HAP-1 (cell line): ENCODE measurements around the gene MTA2.
A peak's percentile ranks its signal among the peaks of the same experiment; 100 is the strongest.

Experiments used
- DNase-seq, 2 experiments: peaks; one replicate each; pipeline ENCODE4 v3.0.0-alpha.2; 2016 to 2020; ENCODE audit warnings: low spot score in 2 of 2
- H3K27me3 ChIP-seq: fragments of 250-450 bp; sonication (Bioruptor Pico); 2 replicates; pipeline ENCODE4 v1.5.1; 2020; ENCODE audit warnings: low read depth, mild to moderate bottlenecking, moderate library complexity
- H3K36me3 ChIP-seq: fragments of 250-450 bp; sonication (Bioruptor Pico); replicated peaks from 2 replicates; pipeline ENCODE4 v1.5.1; 2020; ENCODE audit warnings: mild to moderate bottlenecking
- H3K4me1 ChIP-seq: fragments of 250-450 bp; sonication (Bioruptor Pico); 2 replicates; pipeline ENCODE4 v1.5.1; 2020; ENCODE audit warnings: mild to moderate bottlenecking
- H3K4me3 ChIP-seq: fragments of 250-450 bp; sonication (Bioruptor Pico); 2 replicates; pipeline ENCODE4 v1.5.1; 2020; ENCODE audit warnings: mild to moderate bottlenecking, moderate library complexity
- H3K9me3 ChIP-seq: fragments of 250-450 bp; sonication (Bioruptor Pico); 2 replicates; pipeline ENCODE4 v1.5.1; 2020; ENCODE audit warnings: mild to moderate bottlenecking, moderate library complexity
- in situ Hi-C: fragments of 300-500 bp; cut with MboI; formaldehyde crosslinking; loops from 3 replicates; pipeline ENCODE4 v1.14.3; 2020; ENCODE audit warnings: low sequenced_read_pairs, inconsistent platforms, mixed read lengths

MTA2 gene

GRCh38 chr11:62605902-62606301, 4.2 kb upstream of the MTA2 start:
- DNase-seq: no peak
- Histone ChIP-seq H3K4me3 (no peak overlapping the region), H3K27me3 (no peaks in the 10 kb centered on the region), H3K9me3 (no peaks in the 10 kb centered on the region), H3K4me1 (peaks cover 8% of the 10 kb centered on the region), H3K36me3 (peaks cover 65% of the 10 kb centered on the region)
- in situ Hi-C loops: no loop called here

GRCh38 chr11:62605467-62605866, 3.8 kb upstream of the MTA2 start:
- peaks cover 64% of the 10 kb centered on the region for H3K36me3 ChIP-seq
- no peaks in the 10 kb centered on the region for H3K27me3 ChIP-seq
- in situ Hi-C loops: no loop called here
- H3K9me3 ChIP-seq: no peaks in the 10 kb centered on the region
- DNase-seq: no peak
- no peak overlapping the region for H3K4me3 ChIP-seq
- peaks cover 7% of the 10 kb centered on the region; the same call in 1 of the 2 replicates for H3K4me1 ChIP-seq

- Histone ChIP-seq H3K4me3 (no peak overlapping the region), H3K9me3 (no peaks in the 10 kb centered on the region), H3K36me3 (peaks cover 62% of the 10 kb centered on the region), H3K27me3 (no peaks in the 10 kb centered on the region), H3K4me1 (peaks cover 13% of the 10 kb centered on the region)
- in situ Hi-C loops: no loop called here
- peak in 1 of 2 experiments; percentile 42 for DNase-seq
Observed at GRCh38 chr11:62604460-62605120, 2.9 kb upstream of the MTA2 start.

- Histone ChIP-seq H3K4me1 (peaks cover 18% of the 10 kb centered on the region), H3K4me3 (no peak overlapping the region), H3K36me3 (peaks cover 62% of the 10 kb centered on the region), H3K27me3 (no peaks in the 10 kb centered on the region), H3K9me3 (no peaks in the 10 kb centered on the region)
- in situ Hi-C loops: no loop called here
- no peak for DNase-seq
Observed at GRCh38 chr11:62603776-62604299, 2.2 kb upstream of the MTA2 start.

- no peaks in the 10 kb centered on the region for H3K27me3 ChIP-seq
- in situ Hi-C loops: no loop called here
- DNase-seq: no peak
- H3K4me1 ChIP-seq: peaks cover 19% of the 10 kb centered on the region
- H3K4me3 ChIP-seq: no peak overlapping the region
- peaks cover 64% of the 10 kb centered on the region for H3K36me3 ChIP-seq
- no peaks in the 10 kb centered on the region for H3K9me3 ChIP-seq
Observed at GRCh38 chr11:62603072-62603408, 1.4 kb upstream of the MTA2 start.

- Histone ChIP-seq H3K27me3 (no peaks in the 10 kb centered on the region), H3K4me3 (peak overlapping the region; percentile 96), H3K36me3 (peaks cover 66% of the 10 kb centered on the region), H3K9me3 (no peaks in the 10 kb centered on the region), H3K4me1 (peaks cover 19% of the 10 kb centered on the region)
- in situ Hi-C loops: no loop called here
- DNase-seq: peak; percentile 44 to 72
Observed at GRCh38 chr11:62602141-62603071, 741 bp upstream of the MTA2 start.

- Histone ChIP-seq H3K4me3 (peak overlapping the region; percentile 96), H3K27me3 (no peaks in the 10 kb centered on the region), H3K36me3 (peaks cover 76% of the 10 kb centered on the region), H3K4me1 (peaks cover 19% of the 10 kb centered on the region), H3K9me3 (no peaks in the 10 kb centered on the region)
- DNase-seq: no peak
- in situ Hi-C loops: no loop called here
Observed at GRCh38 chr11:62601122-62601371, 618 bp downstream of the MTA2 start.

GRCh38 chr11:62600367-62601121, 1.1 kb downstream of the MTA2 start:
- H3K27me3 ChIP-seq: no peaks in the 10 kb centered on the region
- H3K9me3 ChIP-seq: no peaks in the 10 kb centered on the region
- peaks cover 76% of the 10 kb centered on the region for H3K36me3 ChIP-seq
- peak in 1 of 2 experiments; percentile 57 for DNase-seq
- in situ Hi-C loops: no loop called here
- peak overlapping the region; percentile 96 for H3K4me3 ChIP-seq
- H3K4me1 ChIP-seq: peaks cover 19% of the 10 kb centered on the region

- in situ Hi-C loops: no loop called here
- peaks cover 19% of the 10 kb centered on the region for H3K4me1 ChIP-seq
- no peak for DNase-seq
- peak overlapping the region; percentile 96 for H3K4me3 ChIP-seq
- H3K9me3 ChIP-seq: no peaks in the 10 kb centered on the region
- no peaks in the 10 kb centered on the region for H3K27me3 ChIP-seq
- peaks cover 78% of the 10 kb centered on the region for H3K36me3 ChIP-seq
Observed at GRCh38 chr11:62599901-62600300, 1.8 kb downstream of the MTA2 start.

- Histone ChIP-seq H3K4me3 (peak overlapping the region; percentile 96), H3K36me3 (peaks cover 81% of the 10 kb centered on the region), H3K4me1 (peaks cover 19% of the 10 kb centered on the region), H3K27me3 (no peaks in the 10 kb centered on the region), H3K9me3 (no peaks in the 10 kb centered on the region)
- peak; percentile 96 to 98 for DNase-seq
- in situ Hi-C loops: no loop called here
Observed at GRCh38 chr11:62599069-62599696, 2.5 kb downstream of the MTA2 start.

- no peak overlapping the region for H3K4me3 ChIP-seq
- H3K4me1 ChIP-seq: peaks cover 15% of the 10 kb centered on the region
- no peaks in the 10 kb centered on the region for H3K27me3 ChIP-seq
- H3K9me3 ChIP-seq: no peaks in the 10 kb centered on the region
- H3K36me3 ChIP-seq: peaks cover 69% of the 10 kb centered on the region
- in situ Hi-C loops: no loop called here
- no peak for DNase-seq
Observed at GRCh38 chr11:62595124-62595523, 6.5 kb downstream of the MTA2 start.

- no peaks in the 10 kb centered on the region for H3K9me3 ChIP-seq
- H3K36me3 ChIP-seq: peaks cover 64% of the 10 kb centered on the region
- in situ Hi-C loops: no loop called here
- H3K4me1 ChIP-seq: peaks cover 4% of the 10 kb centered on the region
- peak; percentile 65 to 88 for DNase-seq
- no peak overlapping the region for H3K4me3 ChIP-seq
- no peaks in the 10 kb centered on the region for H3K27me3 ChIP-seq
Observed at GRCh38 chr11:62593434-62594044, 8.1 kb downstream of the MTA2 start.

GRCh38 chr11:62592989-62593421, 8.7 kb downstream of the MTA2 start:
- H3K4me3 ChIP-seq: no peak overlapping the region
- no peaks in the 10 kb centered on the region for H3K27me3 ChIP-seq
- peaks cover 4% of the 10 kb centered on the region for H3K4me1 ChIP-seq
- H3K36me3 ChIP-seq: peaks cover 64% of the 10 kb centered on the region
- in situ Hi-C loops: no loop called here
- H3K9me3 ChIP-seq: no peaks in the 10 kb centered on the region
- DNase-seq: no peak
